Endothelial cell of umbilical vein (primary cell): ENCODE results near the gene MTO1.

Experiments used
- CTCF ChIP-seq, 2 donors: IDR thresholded peaks; 1 replicate in 1 of 2; 2 replicates in 1 of 2; pipeline ENCODE4 v1.5.1; 2011; ENCODE audit warnings: low read length in 2 of 2, mild to moderate bottlenecking in 2 of 2, moderate library complexity in 2 of 2, control low read depth in 1 of 2, inconsistent platforms in 1 of 2, low read depth in 1 of 2; ENCODE audit not compliant: insufficient read depth in 1 of 2; ENCODE audit errors: extremely low read depth in 1 of 2
- EZH2 ChIP-seq: IDR thresholded peaks from 2 replicates; pipeline ENCODE4 v1.6.1; 2012; ENCODE audit warnings: borderline replicate concordance, low read depth, mild to moderate bottlenecking, moderate library complexity, low read length, inconsistent platforms; ENCODE audit not compliant: severe bottlenecking
- GATA2 ChIP-seq: IDR thresholded peaks from 2 replicates; pipeline ENCODE4 v1.7.0; 2011; ENCODE audit warnings: low read depth, mild to moderate bottlenecking, moderate library complexity, mixed read lengths, low read length; ENCODE audit not compliant: insufficient read length, insufficient read depth
- POLR2A ChIP-seq: IDR thresholded peaks from 2 replicates; pipeline ENCODE4 v1.6.1; 2012; ENCODE audit warnings: low read depth, mild to moderate bottlenecking, control low read depth, low read length
- POLR2AphosphoS5 ChIP-seq: IDR thresholded peaks from 2 replicates; pipeline ENCODE4 v1.6.1; 2012; ENCODE audit warnings: low read depth, mild to moderate bottlenecking, control low read depth, low read length, moderate library complexity; ENCODE audit not compliant: insufficient read depth

GRCh38 chr6:73451223-73452106 lies 10.1 kb upstream of the MTO1 start:
- TF ChIP-seq POLR2AphosphoS5, result no peak
- TF ChIP-seq EZH2, result no peak
- no peak for TF ChIP-seq CTCF (IDR thresholded peaks at IDR 0.05; ENCODE audit: extremely low read depth in 1 of 2, insufficient read depth in 1 of 2, low read depth in 1 of 2, low read length in 2 of 2)
- TF ChIP-seq POLR2A, result no peak
- TF ChIP-seq GATA2, result no peak
